Vagina (tissue), 2 donors: ENCODE measurements around the gene TMEM179.

Source experiments
- CTCF ChIP-seq, 3 experiments: fragments of 450-650 bp in 2 of 3; fragments of 200-600 bp in 1 of 3; sonication (generic) in 1 of 3; IDR thresholded peaks; one replicate each; pipeline ENCODE4 v1.5.1; 2017 to 2019; ENCODE audit warnings: antibody characterized with exemption in 3 of 3, mild to moderate bottlenecking in 2 of 3, moderate library complexity in 2 of 3
- POLR2A ChIP-seq, 2 donors: fragments of 450-650 bp; IDR thresholded peaks; one replicate each; pipeline ENCODE4 v1.6.1; 2017; ENCODE audit warnings: antibody characterized with exemption in 2 of 2, mild to moderate bottlenecking in 2 of 2, moderate library complexity in 2 of 2

- TF ChIP-seq POLR2A (IDR thresholded peaks at IDR 0.05), result no peak
- TF ChIP-seq CTCF (IDR thresholded peaks at IDR 0.05), result no peak
Measured at GRCh38 chr14:104594310-104595046, 10.1 kb downstream of the TMEM179 start.
